ENCODE results near the gene HABP2.

The HABP2 gene

DNA sequence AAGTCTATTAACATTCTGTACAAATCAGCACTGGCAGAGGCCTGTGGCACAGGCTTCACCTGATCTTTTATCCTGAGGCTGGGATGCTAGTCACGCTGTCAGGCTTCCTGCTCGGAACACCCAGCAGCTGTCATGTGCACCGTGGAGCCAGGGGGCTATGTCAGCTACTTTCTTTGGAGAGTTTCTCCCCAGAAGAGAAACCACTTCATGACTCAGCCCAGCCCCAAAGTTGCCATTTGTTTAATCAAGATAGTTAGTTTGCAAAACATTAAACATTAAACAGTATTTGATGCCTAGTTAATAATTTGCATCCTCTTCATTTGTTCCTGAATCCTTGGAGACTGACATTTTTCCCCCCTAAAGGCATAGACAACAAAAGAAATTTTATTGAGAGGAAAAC, at the start of gene HABP2:
HABP2 (plus strand) TSS at position 353 of the 400 bp plus-strand sequence. CDS start 69 bp downstream, outside the sequence.
- no peak for DNase-seq

DNA sequence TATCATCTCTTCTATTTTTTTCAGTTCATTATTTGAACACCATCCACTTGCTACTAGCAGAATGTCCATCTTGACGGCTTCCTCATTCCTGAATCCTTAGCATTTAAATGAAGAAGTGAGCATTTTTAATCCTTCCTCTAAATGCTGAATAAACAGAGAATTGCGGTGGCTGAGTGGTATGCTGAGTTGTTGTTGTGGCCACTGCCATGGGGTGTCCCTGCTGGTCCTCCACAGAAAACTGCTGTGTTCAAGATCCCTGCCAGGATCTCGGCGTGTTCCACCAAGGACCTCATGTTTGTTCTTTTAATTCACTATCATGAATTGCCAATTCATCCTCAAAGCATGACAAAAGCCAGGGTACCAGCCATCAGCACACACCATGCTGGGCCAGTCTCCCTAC, 48.9 kb upstream of the HABP2 start:
- no peak for DNase-seq

DNA sequence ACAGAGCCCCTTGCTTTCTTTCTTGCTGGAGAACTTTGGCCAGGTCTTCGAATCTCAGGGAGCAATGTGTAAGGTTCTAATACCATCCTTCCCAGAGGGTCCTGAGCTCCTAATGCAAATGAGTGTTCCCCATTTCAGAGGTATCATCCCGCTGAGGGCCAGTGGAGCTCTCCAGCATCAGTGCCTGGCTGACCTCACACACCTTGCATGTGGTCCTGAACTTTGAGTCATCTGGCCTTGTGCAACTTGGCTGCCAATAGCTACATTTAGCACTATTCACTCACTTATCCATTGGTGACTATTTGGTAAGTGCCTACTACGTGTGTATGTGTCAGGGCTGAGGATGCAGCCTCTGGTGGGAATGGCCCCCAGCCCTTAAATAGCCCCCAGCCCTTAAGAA, 48.4 kb upstream of the HABP2 start:
- no peak for DNase-seq

DNA sequence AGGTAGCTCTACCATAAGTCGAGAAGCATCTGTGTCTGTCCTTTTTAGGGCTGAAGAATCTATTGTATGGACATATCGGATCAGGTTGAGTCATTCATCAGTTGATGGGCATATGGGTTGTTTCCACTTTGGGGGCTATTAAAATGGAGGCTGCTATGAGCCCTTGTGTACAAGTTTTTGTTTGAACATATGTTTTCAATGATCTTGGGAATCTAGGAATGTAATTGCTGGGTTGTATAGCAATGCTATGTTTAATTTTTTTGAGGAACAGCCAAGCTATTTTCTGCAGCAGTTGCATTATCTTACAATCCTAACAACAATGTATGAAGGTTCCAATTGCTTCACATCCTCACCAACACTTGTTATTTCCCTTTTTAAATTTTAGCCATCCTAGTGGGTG, 46.4 kb upstream of the HABP2 start:
- no peak for DNase-seq

DNA sequence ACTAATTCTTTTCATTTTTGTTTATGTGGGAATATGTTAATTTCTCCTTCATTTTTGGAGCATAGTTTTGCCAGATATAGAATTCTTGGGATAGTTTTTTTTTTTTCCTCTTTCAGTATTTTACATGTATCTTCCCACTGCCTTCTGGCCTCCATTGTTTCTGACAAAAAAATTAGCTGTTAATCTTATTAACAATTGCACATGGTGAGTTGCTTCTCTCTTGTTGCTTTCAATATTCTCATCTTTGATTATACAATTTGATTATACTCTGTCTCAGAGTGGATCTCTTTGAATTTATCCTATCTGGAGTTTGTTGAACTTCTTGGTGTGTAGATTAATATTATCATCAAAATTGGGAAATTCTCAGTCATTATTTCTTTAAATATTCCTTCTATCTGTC, 41.4 kb upstream of the HABP2 start:
- no peak for DNase-seq

DNA sequence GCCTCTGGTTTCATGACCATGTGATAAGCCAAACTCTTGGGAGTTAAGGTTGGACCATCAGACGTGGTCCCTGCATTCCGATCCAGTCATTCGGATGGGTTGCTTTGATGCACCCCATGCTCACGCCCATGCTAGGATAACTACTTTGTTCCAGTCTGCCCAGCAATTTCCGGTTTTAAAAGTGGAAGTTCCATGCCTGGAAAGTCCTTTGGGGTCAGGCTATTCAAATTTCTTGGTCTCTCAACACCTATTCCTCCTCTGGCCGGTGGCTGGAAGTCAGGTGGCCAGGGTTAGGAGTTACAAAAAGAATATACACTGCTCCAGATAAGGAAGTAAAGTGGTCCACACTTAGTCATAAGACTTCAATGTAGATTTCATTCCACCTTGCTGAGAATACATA, 37.7 kb upstream of the HABP2 start:
- no peak for DNase-seq

DNA sequence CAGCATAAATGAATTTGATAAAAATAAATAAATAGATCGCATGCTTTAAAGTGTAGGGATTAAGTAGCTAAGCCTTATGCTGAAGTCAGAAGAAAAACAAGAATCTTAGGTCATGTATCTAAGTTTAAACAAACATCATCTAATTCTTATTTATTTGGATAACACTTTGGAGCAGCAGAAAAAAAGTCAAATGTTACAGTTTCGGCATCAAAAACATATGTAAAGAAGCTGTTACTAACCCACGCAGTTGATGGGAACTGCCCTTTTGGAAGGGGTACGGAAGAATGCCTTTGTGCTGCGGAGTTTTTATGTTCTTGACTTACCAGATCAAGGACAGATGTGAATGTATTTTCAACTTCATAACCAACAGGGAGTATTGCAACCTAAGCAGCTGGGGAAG, 37.3 kb upstream of the HABP2 start:
- no peak for DNase-seq

DNA sequence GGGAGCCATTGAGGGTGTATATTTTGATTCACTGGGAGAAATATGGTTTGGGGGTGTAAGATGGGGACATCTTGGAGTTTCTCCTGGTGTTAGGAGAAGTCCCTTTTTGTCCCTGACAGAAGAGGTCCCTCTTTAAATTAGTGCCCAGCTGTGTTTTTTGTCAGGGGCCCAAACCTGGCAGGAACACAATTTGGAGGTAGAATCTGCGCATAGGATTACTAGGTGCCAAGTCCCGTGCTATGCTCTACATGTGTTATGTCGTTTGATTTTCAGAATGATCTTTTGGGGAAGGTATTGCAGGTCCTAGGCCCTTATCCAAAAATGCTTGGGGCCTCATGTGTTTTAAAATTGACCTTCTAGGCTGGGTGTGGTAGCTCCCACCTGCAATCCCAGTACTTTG, 36.8 kb upstream of the HABP2 start:
- no peak for DNase-seq

DNA sequence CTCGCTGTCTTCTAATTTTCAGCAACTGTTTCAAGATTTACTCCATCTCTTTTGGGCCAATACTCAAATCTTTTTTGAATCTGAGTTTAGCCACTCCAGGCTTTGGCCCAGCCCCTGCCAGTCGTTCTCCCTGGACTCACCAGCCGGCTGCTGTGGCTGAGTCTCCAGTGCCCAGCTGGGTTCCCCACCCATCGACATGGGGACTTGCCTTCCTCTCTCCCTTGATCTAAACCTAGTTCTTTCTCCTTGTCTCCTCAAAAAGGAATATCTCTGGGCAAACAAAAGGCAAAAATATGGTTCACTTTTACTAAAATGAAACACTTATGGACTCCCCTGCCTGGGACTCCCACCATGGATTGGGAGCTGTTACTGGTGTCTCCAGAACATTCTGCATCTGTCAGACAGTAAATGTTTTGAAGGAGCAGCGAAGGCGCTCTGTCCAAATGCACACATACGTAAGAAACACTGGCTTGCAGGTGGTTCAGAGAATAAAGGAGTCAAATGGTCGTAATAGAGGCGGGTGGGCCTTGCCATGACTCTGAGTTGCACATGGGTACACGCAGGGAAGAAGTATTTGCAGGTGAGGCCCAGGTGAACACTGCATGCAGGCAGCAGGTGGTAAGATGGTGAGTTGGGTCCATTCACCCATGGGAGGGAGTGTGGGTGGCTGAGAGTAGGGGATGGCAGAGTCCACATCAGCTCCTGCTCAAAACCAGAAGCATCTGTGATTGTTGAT, 35.5 kb upstream of the HABP2 start:
- DNase-seq = no peak

DNA sequence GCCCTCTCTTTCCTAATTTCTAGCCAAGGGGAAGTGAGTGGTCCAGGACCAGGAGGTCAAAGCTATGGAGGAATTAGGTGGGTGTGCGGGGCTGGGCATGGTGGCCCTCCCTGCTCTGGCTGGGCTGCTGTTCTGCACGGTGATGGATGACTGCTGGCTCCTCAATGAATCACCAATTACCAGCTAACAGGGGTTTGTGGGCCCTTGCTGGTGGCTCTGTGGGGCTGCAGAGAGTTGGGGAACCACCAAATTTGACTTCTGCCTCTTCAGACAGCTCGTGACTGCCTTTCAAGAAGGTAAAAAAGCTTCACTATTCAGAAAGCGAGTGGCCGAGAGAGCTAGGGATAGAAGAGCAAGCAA, 35.0 kb upstream of the HABP2 start:
- no peak for DNase-seq

DNA sequence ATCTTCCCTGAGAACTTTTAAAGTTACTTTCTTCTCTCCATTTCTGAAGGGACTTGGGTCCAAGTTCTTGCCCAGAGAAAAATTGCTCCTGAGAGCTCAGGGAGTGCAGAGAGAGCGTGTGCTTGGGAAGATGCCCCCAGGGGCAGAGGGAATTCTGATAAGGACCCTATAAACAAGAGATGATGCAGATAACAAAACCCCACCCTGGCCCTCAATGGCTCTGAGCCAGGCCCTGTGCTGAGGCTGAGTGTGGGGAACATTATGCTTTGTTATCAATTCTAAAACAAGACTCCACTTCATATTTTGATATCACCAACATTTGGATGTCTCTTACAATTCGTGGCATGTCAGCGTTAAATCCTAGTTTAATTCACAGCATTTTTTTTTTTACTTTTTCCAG, 34.4 kb upstream of the HABP2 start:
- DNase-seq = no peak

DNA sequence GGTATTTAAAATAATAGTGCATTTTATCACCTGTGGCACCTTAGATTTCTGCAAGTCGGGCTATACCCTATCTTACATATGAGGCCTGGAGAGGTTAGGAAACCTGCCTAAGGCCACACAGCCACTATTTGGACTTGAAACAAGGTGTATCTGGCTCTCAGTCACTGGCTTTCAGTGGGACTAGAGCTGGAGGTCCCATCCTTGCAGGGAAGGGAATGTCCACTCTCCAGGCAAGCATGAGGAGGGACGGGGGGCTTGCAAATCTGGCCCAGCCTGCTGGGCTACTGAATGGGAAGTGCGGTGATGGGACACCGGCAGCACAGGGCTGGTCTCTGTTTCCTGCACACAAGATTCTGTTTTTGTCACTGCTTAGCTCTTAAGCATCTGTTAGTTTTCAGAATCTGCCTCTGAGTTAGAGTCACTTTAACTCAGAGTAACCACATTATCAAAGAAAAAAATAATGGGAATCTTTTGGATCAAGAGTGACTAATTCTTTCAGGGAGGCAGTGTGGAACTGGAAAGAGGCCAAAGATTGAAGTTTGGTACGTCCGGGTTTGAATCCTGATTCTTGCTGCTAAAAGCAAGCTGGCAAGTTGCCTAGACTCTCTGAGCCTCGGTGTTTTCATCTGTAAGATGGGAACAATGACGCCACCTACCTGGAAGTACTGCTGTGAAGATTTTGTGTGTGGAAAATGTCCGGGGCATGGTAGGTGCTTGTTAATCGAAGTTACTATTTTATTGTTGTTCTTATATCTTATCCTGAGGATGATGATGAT, 33.8 kb upstream of the HABP2 start:
- DNase-seq = no peak

DNA sequence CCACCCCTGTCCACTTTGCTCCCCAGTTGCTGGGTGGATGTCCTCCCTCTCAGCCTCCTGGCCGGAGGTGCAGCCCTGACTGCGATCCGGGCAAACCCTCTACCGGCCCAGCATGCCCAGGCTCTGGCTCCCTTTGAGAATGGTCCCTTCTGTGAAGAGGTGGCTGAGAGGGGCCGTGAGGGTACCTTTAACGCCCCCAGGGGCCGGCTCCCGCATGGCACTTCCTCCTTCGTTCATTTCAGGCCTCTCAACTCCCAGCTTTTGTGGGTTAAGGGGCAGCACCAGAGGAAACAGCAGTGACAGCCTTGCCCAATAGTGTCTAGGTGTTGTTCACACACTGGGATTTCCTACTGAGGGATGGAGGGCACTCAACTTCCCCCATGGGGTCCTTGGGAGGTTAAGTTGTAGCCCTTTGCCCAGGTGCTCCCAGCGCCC, 33.2 kb upstream of the HABP2 start:
- DNase-seq = no peak

DNA sequence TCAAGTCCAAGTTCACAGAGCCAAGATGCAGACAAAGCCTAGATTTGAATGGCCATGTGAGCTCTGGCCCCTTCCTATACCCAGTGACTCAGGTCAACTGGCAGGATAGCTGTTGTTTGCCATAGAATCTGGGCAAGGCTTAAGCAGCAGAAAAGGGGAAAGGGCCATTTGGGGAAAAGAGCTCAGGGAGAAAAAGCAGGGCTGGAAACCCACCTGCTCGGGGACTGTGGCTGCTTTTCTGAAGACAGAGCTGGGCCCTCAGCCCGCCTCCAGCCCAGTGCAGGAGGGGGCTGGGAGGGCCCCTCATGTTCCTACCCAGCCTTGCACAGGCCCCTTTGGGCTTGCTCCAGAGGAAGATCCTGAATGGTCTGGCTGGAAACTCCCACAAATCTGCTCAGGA, 32.6 kb upstream of the HABP2 start:
- DNase-seq = no peak

DNA sequence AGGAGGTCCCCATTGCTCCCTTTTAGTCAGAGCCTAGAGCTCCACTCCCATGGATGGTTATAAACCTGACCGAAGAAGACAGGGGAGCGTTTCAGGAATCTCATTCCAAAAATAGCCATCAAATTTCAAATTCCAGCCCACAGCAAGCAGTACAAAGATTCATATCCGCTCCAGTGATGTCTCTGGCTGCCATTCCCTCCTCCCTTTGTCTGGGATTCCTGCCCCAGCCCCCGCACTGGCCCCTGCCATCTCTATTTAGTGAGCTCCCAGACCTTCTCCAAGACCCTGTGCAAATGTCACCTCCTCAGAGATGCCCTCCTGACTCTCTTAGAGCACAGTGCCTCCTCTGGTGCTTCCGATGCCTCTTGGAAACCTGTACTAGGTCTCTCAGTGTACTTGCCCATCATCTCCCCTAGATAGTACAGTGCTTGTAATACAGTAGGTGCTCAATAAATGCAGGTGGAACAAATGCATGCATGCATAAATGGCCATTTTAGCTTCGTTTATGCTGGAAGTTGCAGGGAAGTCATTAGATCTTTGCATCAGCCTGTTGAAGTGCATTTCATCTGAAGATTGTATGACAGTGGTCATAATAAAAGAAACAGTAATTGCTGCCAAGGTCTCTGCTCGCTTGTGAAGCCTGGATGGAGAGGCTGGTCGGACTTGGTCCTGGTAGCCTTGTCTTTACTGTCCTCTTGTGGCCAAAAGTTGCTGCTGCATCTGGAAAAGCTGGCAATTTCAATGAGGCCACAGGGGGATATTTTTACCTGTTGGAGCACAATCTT, 32.0 kb upstream of the HABP2 start:
- peak; percentile 59 for DNase-seq

DNA sequence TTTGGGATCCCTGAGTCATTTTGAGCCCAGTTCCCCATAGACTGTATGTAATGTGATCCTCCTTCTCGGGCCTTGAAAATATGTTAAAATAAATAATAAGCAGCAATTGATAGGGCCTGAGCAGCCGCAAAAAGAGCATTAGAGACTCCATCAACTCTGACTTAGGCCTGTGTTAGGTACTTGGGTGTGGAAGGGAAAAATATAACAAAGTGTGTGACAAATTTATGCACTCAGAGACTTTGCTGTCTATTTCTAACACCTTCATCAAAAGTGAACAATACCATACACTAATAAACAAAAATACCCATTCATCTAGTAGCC, 31.4 kb upstream of the HABP2 start:
- no peak for DNase-seq

DNA sequence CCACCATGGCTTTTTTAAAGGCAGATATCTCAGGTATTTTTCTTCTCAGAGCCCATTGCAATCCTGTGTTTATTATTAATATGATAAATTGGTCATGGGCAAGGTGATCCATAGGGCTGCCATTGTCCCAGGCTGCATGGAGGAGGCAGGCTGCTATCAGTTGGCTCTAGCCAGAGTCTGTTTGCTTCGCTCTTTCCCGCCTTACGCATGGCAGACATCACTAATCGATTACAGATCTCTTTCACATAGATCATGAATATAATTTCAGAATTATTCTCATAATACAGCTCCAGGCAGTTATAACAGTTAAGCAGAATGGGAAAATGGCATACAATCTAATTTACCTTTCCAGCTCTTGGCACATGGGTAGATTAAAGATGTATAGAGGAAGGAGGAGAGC, 30.4 kb upstream of the HABP2 start:
- no peak for DNase-seq

DNA sequence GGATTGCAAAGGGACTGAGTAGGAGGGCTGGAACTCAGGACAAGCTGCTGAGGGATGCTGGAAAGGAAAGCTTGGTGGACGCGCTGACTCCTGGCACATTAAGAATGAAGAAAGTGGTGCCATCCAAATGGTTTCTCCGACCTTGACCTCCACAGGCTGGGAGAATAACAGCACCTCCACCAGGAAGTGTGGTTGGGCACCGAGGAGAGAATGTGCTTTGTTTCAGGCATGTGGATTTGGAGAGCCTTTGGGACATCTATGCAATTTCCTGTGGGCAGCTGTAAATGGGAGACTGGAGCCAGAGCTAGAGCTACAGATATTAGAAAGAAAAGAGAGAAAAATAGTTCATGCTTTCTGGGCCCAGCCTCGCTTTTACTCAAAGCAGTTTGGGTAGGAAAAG, 29.8 kb upstream of the HABP2 start:
- no peak for DNase-seq

DNA sequence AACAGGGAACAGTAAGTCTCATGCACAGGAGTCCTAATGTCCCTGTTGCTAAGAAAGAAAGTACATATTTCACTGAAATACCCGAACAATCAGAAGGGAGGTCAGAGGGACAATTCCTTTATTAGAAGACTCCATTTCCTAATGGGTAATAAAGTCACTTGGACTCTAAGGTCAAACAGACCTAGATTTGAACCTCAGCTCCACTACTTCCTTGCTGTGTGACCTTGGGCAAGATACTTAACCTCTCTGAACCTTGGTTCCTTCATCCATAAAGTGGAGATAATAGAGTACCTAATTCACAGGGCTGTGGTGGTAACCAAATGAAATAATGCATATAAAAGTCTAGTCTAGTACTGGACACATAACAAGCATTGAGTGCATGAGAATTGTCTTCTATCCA, 29.2 kb upstream of the HABP2 start:
- DNase-seq = no peak

DNA sequence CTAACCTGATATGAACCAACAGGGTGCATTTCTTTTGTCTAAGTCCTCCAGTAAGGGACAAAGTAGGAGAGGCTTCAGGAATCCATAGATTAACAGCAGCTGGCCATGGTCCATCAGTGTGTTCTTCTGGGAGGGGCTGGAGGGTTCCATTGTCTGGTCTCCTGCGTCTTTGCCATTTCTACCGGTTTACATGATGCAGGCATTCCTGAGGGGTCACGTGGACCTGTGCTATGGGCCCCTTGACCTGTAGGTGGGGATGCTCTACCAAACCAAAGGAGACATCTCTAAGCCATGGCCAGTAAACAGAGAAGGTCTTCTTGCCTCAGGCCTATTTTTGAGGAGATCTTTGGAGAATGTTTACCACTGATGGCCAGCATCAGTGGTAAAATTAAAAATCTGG, 28.7 kb upstream of the HABP2 start:
- no peak for DNase-seq

DNA sequence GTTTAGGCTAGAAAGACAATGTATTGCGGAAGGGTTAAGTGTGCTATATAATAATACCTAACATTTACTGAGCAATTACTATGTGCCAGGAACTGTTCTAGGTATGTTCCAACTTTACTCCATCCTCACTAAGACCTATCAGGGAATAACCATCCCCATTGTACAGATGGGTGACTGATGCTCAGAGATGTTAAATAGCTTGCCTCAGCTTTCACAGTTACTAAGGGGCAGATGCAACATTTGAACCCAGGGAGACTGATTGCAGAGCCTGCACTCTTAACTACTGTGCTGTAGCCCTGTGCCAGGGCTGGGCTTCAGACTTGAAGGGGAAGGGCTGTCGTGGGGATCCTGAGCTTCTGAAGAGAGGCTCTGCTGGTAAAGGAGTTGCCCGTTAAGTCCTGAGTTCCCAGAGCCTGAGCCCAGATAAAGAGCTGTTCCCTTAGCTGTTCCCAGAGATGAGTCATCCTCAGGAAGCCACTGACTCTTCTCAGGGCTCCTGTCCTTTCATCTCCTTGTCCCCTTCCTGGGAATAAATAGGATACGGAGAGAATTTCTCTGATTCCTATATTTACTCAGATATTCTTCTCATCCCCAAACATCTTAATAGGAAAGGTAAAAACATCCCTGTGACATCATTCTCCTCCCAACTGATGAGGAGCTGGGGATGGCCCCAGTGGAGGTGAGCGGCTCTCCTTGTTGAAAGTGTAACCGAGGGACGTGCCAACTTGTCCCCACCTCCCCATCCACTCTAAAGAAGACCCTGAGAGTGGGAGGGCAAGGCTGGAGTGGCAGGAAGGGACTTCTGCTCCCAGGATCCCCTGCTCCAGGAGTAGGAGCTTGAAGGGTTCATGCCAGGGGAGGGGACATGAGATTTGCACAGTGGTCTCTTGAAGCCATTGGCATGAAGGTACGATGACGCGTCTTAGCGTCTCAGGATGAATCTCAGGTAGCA, 28.0 kb upstream of the HABP2 start:
- no peak for DNase-seq

DNA sequence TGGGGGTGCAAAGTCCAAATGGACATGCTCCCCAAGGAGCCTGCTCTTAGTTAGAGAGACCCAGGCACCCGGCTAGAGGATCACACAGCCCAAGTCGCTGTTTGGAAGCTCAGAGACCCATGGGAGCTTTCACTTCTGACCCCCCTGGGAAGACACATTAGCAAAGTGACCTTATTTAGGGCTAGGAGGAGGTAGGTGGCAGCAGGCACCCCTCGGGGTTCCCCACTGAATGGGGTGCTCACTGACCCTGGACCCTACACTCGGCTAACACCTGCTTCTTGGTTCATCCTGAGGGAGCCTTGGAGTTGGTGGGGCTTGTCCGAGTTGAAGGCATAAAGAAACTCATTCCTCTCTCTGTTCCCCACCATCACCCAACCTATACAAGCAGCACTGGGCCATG, 27.1 kb upstream of the HABP2 start:
- DNase-seq = no peak

Measured in hematopoietic multipotent progenitor cell treated with erythropoietin and hydrocortisone succinate and interleukin-3 and kit ligand, for 8 days (in vitro differentiated cells).